Measurements from ENCODE around the gene FLG2. TPM values are rescaled to one million over a fixed set of nuclear protein-coding genes. Genes with fewer than 3 reads are reported as not detected.

Gene FLG2
- total and polyA plus RNA-seq, 2 of the 8 experiments (the other 6 are each of a cell fraction or from before 2014, with no cell fraction given): not detected

DNA sequence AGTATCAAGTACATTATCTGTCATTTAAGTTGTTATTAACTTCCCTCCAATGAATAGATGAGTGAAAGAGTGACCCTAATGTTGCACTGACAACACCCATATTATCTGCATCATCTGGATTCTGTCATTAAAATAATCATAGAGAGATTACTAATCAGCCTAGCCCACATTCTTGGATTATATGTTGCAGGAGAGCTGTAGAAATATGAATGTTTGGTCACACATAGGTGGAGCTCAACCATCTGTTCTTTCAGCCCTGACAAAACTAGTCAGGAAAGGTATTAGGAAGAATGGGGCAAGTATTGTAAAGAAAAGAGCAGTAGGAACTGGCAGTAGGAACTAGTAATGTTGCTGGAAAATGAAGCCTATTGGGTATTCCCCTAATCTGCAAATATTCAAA is 15.4 kb downstream of the FLG2 start:
- H4K91ac ChIP-seq (replicated peaks; ENCODE audit: insufficient read length, low read length): no peak overlapping the region
- DNase-seq (ENCODE audit: low read depth in 1 of 2, low spot score in 2 of 2) (no peak), FAIRE-seq (no peak)
- no peak overlapping the region for H2BK15ac ChIP-seq (ENCODE audit: low read length)
- no peak overlapping the region for H2BK20ac ChIP-seq (ENCODE audit: low read length)
- H3K23ac ChIP-seq (ENCODE audit: insufficient read length): no peak overlapping the region
- H3K4ac ChIP-seq (replicated peaks; ENCODE audit: insufficient read length, low read depth, low read length): no peak overlapping the region
- no peak overlapping the region for H3K27ac ChIP-seq (ENCODE audit: low read depth, low read length)
- H2BK12ac ChIP-seq (ENCODE audit: low read depth, low read length): no peak overlapping the region
- H3K27me3 ChIP-seq (replicated peaks in 1 of 4; ENCODE audit: control insufficient read depth in 3 of 4, extremely low read depth in 1 of 4, insufficient read depth in 3 of 4, low read length in 3 of 4): no peaks in the 10 kb centered on the region
- H3K56ac ChIP-seq (replicated peaks; ENCODE audit: insufficient read length, low read depth, low read length): no peak overlapping the region
- H2BK5ac ChIP-seq (ENCODE audit: low read depth, low read length): no peak overlapping the region
- H3K9ac ChIP-seq (replicated peaks in 1 of 4; ENCODE audit: extremely low read depth in 1 of 4, low read depth in 3 of 4, low read length in 3 of 4): no peak overlapping the region
- H4K8ac ChIP-seq (ENCODE audit: extremely low read depth, insufficient read depth, low read length): no peak overlapping the region
- no peaks in the 10 kb centered on the region for H4K20me1 ChIP-seq (replicated peaks in 1 of 2; ENCODE audit: control insufficient read depth in 1 of 2, insufficient read depth in 2 of 2, low read length in 2 of 2)
- H2AK5ac ChIP-seq (ENCODE audit: low read depth, low read length): no peak overlapping the region
- no peak overlapping the region for H4K5ac ChIP-seq (ENCODE audit: insufficient read length, low read depth, low read length)
- H3K36me3 ChIP-seq (ENCODE audit: control insufficient read depth in 2 of 4, insufficient read depth in 4 of 4, low read length in 3 of 4): no peaks in the 10 kb centered on the region
- CTCF ChIA-PET (ENCODE audit: partially characterized antibody): interaction anchor here (0.9 kb wide), 1 partner anchor 291 kb away, joined by 3 read pairs; no protein-coding TSS in a partner anchor
- H3K14ac ChIP-seq (ENCODE audit: insufficient read length): no peak overlapping the region
- H2AFZ ChIP-seq (ENCODE audit: low read length): no peak overlapping the region
- no peak overlapping the region for H2BK120ac ChIP-seq (replicated peaks; ENCODE audit: low read depth, low read length)
- H3K79me1 ChIP-seq (ENCODE audit: low read depth, low read length): no peaks in the 10 kb centered on the region
- H3K23me2 ChIP-seq (ENCODE audit: low read depth, low read length): no peaks in the 10 kb centered on the region
- no peak overlapping the region for H3K18ac ChIP-seq (ENCODE audit: extremely low read depth, low read length)
- H3K9me3 ChIP-seq (ENCODE audit: insufficient read depth in 2 of 2, low read depth in 1 of 2, low read length in 1 of 2): peaks cover 40 to 50% of the 10 kb centered on the region in 2 experiments
- POLR2A ChIA-PET (ENCODE audit: partially characterized antibody): no interaction called here
- no peaks in the 10 kb centered on the region for H3K79me2 ChIP-seq (ENCODE audit: control insufficient read depth in 1 of 2, insufficient read depth in 2 of 2, low read length in 2 of 2)
- no peak overlapping the region for H3K4me3 ChIP-seq (ENCODE audit: extremely low read depth in 1 of 4, insufficient read depth in 2 of 4, low read depth in 3 of 4, low read length in 4 of 4)
- H3K4me1 ChIP-seq (replicated peaks in 1 of 4; ENCODE audit: control insufficient read depth in 3 of 4, insufficient read depth in 4 of 4, low read length in 3 of 4): no peaks in the 10 kb centered on the region
- H3K4me2 ChIP-seq (ENCODE audit: insufficient read depth in 1 of 2, low read depth in 2 of 2, low read length in 2 of 2): no peak overlapping the region
- TF ChIP-seq MAFK (IDR thresholded peaks at IDR 0.05; ENCODE audit: low read depth, low read length) (no peak), SRF (IDR thresholded peaks at IDR 0.05; ENCODE audit: low read depth, low read length) (no peak), SP4 (IDR thresholded peaks at IDR 0.05; ENCODE audit: low read length) (no peak), TAF7 (optimal IDR thresholded peaks at IDR 0.05; ENCODE audit: borderline replicate concordance, low read depth, low read length) (no peak), BACH1 (IDR thresholded peaks at IDR 0.05; ENCODE audit: low read length) (no peak), ZNF274 (IDR thresholded peaks at IDR 0.05; ENCODE audit: borderline replicate concordance, extremely low read depth, low read length) (no peak), NRF1 (IDR thresholded peaks at IDR 0.05; ENCODE audit: low read depth, low read length) (no peak), RXRA (IDR thresholded peaks at IDR 0.05; ENCODE audit: insufficient read depth, low read depth, low read length) (no peak), CHD2 (IDR thresholded peaks at IDR 0.05; ENCODE audit: low read length) (no peak), POLR2AphosphoS5 (IDR thresholded peaks at IDR 0.05; ENCODE audit: low read depth, low read length) (no peak), SIRT6 (IDR thresholded peaks at IDR 0.05; ENCODE audit: low read length) (no peak), CEBPB (IDR thresholded peaks at IDR 0.05; ENCODE audit: low read depth, low read length) (no peak), KDM4A (IDR thresholded peaks at IDR 0.05; ENCODE audit: low read depth, low read length, severe bottlenecking) (no peak), RAD21 (IDR thresholded peaks at IDR 0.05 in 1 of 2, conservative IDR thresholded peaks at IDR 0.05 in 1 of 2; ENCODE audit: low read depth in 2 of 2, low read length in 2 of 2) (no peak)
- TF ChIP-seq, protein P1, sequence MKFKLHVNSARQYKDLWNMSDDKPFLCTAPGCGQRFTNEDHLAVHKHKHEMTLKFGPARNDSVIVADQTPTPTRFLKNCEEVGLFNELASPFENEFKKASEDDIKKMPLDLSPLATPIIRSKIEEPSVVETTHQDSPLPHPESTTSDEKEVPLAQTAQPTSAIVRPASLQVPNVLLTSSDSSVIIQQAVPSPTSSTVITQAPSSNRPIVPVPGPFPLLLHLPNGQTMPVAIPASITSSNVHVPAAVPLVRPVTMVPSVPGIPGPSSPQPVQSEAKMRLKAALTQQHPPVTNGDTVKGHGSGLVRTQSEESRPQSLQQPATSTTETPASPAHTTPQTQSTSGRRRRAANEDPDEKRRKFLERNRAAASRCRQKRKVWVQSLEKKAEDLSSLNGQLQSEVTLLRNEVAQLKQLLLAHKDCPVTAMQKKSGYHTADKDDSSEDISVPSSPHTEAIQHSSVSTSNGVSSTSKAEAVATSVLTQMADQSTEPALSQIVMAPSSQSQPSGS (IDR thresholded peaks at IDR 0.05; ENCODE audit: low read length): no peak
